Ishikawa (cell line): ENCODE data around the gene IRAK1.

Experiments
- CEBPB ChIP-seq: IDR thresholded peaks from 2 replicates; pipeline ENCODE4 v1.6.1; 2012
- CREB1 ChIP-seq: IDR thresholded peaks from 2 replicates; pipeline ENCODE4 v1.6.1; 2012; ENCODE audit warnings: low read depth
- EGR1 ChIP-seq: IDR thresholded peaks from 2 replicates; pipeline ENCODE4 v1.6.1; 2012
- EP300 ChIP-seq: IDR thresholded peaks from 2 replicates; pipeline ENCODE4 v1.6.1; 2012; ENCODE audit warnings: borderline replicate concordance
- FOXM1 ChIP-seq: IDR thresholded peaks from 2 replicates; pipeline ENCODE4 v1.6.1; 2012; ENCODE audit warnings: low read depth, borderline replicate concordance
- NFIC ChIP-seq: IDR thresholded peaks from 2 replicates; pipeline ENCODE4 v1.6.1; 2012
- RAD21 ChIP-seq: IDR thresholded peaks from 2 replicates; pipeline ENCODE4 v1.6.1; 2012; ENCODE audit warnings: low read depth
- TAF1 ChIP-seq: IDR thresholded peaks from 2 replicates; pipeline ENCODE4 v1.6.1; 2012; ENCODE audit warnings: low read depth, mild to moderate bottlenecking
- TCF12 ChIP-seq: IDR thresholded peaks from 2 replicates; pipeline ENCODE4 v1.6.1; 2012; ENCODE audit warnings: low read depth
- TEAD4 ChIP-seq: IDR thresholded peaks from 2 replicates; pipeline ENCODE4 v1.6.1; 2012
- YY1 ChIP-seq: IDR thresholded peaks from 2 replicates; pipeline ENCODE4 v1.6.1; 2012; ENCODE audit warnings: low read depth
- ZBTB7A ChIP-seq: IDR thresholded peaks from 2 replicates; pipeline ENCODE4 v1.6.1; 2012; ENCODE audit warnings: low read depth
- TF ChIP-seq, protein P1 (sequence below): IDR thresholded peaks from 2 replicates; pipeline ENCODE4 v1.6.1; 2012
- TF ChIP-seq, protein P2 (sequence below): IDR thresholded peaks from 2 replicates; pipeline ENCODE4 v1.6.1; 2012
- TF ChIP-seq, protein P3 (sequence below): IDR thresholded peaks from 2 replicates; pipeline ENCODE4 v1.6.1; 2012; ENCODE audit warnings: low read depth, mild to moderate bottlenecking

Gene IRAK1

DNA sequence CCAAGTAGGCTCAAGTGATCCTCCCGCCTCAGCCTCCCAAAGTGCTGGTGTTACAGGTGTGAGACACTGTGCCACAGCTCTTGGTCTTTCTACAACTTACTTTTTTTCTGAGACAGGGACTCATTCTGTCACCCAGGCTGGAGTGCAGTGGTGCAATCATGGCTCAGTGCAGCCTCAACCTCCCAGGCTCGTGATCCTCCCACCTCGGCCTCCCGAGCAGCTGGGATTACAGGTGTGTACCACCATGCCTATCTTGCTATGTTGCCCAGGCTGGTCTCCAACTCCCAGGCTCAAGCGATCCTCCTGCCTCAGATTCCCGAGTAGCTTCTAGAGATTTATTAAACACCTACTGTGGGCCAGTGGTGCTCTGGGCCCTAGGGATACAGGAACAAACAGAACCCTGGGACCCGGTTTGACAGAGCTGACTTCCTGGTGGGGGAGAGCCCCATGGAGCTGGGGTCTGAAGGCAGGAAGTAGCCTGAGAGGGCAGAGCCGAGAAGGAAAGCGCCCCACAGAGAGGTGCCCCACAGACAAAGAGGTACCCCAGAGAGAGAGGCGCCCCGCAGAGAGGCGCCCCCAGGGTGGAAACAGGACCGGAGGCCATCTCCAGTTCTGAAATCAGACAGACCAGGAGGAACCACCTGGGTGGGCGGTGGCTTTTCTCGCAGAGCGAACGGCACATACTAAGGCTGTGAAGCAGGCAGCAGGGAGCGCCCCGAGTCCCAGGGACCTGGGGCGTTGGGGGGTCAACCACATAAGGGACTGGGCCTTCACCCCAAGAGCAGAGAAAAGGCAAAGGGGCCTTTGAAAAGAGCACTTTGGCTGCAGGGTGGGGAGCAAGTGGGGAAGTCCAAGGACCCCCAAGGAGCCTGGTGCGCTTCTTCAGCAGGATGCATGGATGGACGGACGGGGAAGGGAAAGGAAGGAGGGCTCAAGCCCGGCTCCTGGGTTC is 5.0 kb downstream of the IRAK1 start:
- no peak for TF ChIP-seq EGR1
- TF ChIP-seq ZBTB7A, result no peak
- TF ChIP-seq EP300, result no peak
- TF ChIP-seq CEBPB, result no peak
- TF ChIP-seq, protein P1, sequence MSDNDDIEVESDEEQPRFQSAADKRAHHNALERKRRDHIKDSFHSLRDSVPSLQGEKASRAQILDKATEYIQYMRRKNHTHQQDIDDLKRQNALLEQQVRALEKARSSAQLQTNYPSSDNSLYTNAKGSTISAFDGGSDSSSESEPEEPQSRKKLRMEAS, result no peak
- no peak for TF ChIP-seq TAF1
- no peak for TF ChIP-seq TEAD4

DNA sequence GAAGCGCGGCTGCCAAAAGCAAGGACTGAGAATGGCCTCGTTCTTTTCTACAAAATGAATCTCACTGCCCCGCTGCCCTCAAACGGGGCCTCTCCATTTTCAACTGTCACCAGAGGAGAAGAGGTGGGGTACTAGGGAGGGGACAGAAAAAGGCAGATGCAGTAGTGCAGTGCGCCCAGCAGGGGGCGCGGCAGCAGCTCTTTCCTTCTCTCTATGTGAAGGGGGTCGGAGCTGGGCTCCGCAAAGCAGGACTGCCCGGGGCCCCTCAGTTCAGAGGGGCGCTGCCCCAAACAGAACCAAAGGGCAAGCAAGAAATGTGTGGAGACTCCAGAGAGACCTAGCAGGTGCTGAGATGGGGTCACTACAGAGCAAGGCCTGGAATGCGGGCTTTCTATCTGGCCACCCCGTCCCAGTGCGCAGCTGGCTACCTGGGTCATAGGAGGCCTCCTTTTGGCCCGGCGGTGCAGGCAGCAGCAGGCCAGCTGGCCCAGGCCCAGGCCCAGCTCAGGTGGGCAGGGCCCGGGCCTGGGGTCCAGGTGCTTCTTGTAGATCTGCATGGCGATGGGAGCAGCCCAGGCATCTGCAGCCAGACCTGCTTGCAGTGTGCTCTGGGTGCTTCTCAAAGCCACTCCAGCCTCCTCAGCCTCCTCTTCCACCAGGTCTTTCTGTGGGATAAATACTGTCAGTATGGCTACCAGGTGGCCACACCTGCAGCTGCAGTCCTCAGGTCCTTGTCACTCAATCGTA is 5.9 kb downstream of the IRAK1 start:
- TF ChIP-seq EP300 (no peak), TEAD4 (no peak), ZBTB7A (no peak), FOXM1 (no peak), NFIC (no peak), CREB1 (no peak), TAF1 (no peak)
- TF ChIP-seq, protein P2, sequence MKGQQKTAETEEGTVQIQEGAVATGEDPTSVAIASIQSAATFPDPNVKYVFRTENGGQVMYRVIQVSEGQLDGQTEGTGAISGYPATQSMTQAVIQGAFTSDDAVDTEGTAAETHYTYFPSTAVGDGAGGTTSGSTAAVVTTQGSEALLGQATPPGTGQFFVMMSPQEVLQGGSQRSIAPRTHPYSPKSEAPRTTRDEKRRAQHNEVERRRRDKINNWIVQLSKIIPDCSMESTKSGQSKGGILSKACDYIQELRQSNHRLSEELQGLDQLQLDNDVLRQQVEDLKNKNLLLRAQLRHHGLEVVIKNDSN, result no peak

DNA sequence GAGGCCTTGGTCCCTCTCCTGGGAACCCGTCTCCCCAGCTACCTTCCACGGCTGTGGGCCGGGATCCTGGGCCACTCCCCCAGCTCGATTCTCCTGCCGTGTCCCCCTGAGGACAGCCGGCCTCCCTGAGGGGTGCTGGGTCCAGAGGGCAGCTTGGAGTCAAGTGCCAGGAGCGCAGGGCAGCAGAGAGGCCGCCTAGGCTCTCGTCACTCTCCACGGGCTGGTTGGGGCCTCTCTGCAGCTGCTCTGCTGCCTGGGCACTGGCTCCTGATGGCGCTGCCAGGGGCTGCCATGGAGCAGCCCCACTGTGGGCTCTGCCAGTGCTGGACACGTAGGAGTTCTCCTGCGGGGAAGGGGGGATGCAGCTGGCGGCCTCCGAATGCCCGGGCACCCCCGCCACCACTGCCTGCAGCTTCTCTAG is 6.7 kb downstream of the IRAK1 start:
- TF ChIP-seq TEAD4 (no peak), TCF12 (no peak), ZBTB7A (no peak)

DNA sequence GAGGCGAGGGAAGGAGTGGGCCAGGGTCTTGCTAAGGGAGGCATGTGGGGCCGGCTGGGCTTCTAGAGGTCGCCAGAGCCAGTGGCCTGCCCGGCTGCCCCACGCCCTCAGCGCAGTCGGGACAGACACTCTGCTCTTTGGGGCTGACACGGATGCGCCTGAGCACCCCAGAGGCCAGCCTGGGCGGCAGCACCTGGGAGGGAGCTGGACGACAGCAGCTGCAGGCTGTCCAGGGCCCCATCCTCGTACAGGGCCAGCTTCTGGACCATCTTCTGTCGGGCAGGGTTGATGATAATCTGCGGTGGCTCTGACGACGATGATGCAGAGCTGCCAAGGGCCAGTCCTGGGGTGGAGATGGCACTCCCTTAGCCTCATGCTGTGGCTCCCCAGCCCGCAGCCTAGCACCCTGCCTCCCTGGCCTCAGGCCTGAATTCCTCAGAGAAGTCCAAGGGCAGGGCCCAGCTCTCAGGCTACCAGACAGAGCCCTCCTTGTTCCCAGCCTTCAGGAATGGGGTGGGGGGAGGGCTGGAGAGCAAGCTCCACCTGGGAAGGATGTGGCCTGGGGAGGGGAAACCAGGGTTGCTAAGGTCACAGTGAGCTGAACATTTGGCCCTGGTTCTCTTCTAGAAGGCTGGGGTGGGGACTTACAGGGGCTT is 7.2 kb downstream of the IRAK1 start:
- TF ChIP-seq CREB1 (no peak), RAD21 (no peak), TAF1 (no peak), TCF12 (no peak), ZBTB7A (no peak), FOXM1 (no peak), CEBPB (no peak), YY1 (no peak), NFIC (no peak), EP300 (no peak), EGR1 (no peak), TEAD4 (no peak)
- TF ChIP-seq, protein P1, result no peak

DNA sequence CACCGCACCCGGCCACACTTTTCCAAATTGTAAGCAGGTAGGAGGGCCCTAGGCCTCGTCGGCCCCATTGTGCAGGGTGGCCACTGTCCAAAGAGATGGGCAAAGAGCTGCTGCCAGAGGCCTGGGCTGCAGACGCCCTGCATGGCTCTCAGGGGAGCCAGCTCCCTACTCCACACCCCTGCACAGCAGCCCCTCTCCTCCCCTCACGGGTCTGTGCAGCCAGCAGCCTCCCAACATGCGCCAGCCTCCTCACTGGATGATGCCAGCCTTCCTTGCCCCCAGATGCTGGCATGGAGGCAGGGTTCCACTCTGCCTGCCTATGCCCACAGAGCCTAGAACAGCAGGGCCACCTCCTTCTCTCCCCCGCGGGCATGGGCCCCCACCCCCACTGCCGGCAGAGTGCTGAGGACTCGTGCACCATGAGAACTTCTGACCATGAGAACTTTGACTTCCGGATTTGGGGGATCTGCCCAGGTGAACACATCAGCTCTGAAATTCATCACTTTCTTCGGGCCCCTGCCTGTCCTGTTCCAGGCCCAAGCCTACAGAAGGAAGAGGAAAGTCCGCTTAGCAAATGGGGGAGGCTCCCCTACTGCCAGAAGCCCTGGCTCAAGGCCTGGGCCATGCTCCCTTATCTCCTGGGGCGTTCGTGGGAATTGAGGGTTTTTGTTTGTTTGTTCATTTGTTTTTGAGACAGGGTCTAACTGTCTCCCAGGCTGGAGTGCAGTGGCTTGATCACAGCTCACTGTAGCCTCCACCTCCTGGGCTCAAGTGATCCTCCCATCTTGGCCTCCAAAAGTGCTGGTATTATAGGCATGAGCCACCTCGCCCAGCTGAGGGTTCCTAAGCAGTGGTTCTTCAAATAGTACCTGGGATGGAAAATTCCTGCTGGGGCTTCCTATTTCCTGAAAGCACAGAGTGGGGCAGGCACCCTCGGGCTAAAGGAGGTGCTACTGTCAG is 8.0 kb downstream of the IRAK1 start:
- no peak for TF ChIP-seq CEBPB
- TF ChIP-seq FOXM1, result no peak
- no peak for TF ChIP-seq TAF1
- TF ChIP-seq EGR1, result no peak
- TF ChIP-seq, protein P1, result no peak
- TF ChIP-seq YY1, result no peak
- no peak for TF ChIP-seq CREB1
- TF ChIP-seq EP300, result no peak
- TF ChIP-seq RAD21, result no peak
- no peak for TF ChIP-seq TCF12
- no peak for TF ChIP-seq NFIC
- TF ChIP-seq, protein P2, result no peak
- no peak for TF ChIP-seq TEAD4
- no peak for TF ChIP-seq ZBTB7A
- TF ChIP-seq, protein P3, sequence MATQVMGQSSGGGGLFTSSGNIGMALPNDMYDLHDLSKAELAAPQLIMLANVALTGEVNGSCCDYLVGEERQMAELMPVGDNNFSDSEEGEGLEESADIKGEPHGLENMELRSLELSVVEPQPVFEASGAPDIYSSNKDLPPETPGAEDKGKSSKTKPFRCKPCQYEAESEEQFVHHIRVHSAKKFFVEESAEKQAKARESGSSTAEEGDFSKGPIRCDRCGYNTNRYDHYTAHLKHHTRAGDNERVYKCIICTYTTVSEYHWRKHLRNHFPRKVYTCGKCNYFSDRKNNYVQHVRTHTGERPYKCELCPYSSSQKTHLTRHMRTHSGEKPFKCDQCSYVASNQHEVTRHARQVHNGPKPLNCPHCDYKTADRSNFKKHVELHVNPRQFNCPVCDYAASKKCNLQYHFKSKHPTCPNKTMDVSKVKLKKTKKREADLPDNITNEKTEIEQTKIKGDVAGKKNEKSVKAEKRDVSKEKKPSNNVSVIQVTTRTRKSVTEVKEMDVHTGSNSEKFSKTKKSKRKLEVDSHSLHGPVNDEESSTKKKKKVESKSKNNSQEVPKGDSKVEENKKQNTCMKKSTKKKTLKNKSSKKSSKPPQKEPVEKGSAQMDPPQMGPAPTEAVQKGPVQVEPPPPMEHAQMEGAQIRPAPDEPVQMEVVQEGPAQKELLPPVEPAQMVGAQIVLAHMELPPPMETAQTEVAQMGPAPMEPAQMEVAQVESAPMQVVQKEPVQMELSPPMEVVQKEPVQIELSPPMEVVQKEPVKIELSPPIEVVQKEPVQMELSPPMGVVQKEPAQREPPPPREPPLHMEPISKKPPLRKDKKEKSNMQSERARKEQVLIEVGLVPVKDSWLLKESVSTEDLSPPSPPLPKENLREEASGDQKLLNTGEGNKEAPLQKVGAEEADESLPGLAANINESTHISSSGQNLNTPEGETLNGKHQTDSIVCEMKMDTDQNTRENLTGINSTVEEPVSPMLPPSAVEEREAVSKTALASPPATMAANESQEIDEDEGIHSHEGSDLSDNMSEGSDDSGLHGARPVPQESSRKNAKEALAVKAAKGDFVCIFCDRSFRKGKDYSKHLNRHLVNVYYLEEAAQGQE, result no peak
